Neural cell (in vitro differentiated cells): Measurements from ENCODE around the gene SLC35B2. TPM values are rescaled to one million over a fixed set of nuclear protein-coding genes. Genes with fewer than 3 reads are reported as not detected.

Source experiments
- H2AFZ ChIP-seq: fragments of 200-600, 300-800 bp; sonication (generic), shearing (Covaris generic); 2 replicates; pipeline ENCODE4 v1.6.0; 2014; ENCODE audit warnings: low read depth, mild to moderate bottlenecking, antibody characterized with exemption, low read length, moderate library complexity
- H3F3A ChIP-seq: fragments of 200-600 bp; shearing (Covaris generic); 2 replicates; pipeline ENCODE4 v1.6.1; 2016; ENCODE audit warnings: mild to moderate bottlenecking, moderate library complexity, mixed read lengths, antibody characterized with exemption, low read length; ENCODE audit not compliant: insufficient read depth, poor library complexity, severe bottlenecking
- H3K27ac ChIP-seq: fragments of 200-600, 300-800 bp; sonication (generic), shearing (Covaris generic); 2 replicates; pipeline ENCODE4 v1.5.1; 2014; ENCODE audit warnings: mild to moderate bottlenecking, low read length, moderate library complexity
- H3K27me3 ChIP-seq: fragments of 300-800, 200-600 bp; sonication (generic), shearing (Covaris generic); 2 replicates; pipeline ENCODE4 v1.6.0; 2014; ENCODE audit warnings: mild to moderate bottlenecking, low read depth, low read length, moderate library complexity; ENCODE audit not compliant: insufficient read depth
- H3K36me3 ChIP-seq: fragments of 300-800, 200-600 bp; sonication (generic), shearing (Covaris generic); 2 replicates; pipeline ENCODE4 v1.5.1; 2014; ENCODE audit warnings: mild to moderate bottlenecking, antibody characterized with exemption, low read length, moderate library complexity; ENCODE audit not compliant: insufficient read depth
- H3K4me2 ChIP-seq: fragments of 300-800, 200-600 bp; sonication (generic), shearing (Covaris generic); 2 replicates; pipeline ENCODE4 v1.6.0; 2014; ENCODE audit warnings: mild to moderate bottlenecking, low read length
- H3K4me3 ChIP-seq: fragments of 300-800, 200-600 bp; sonication (generic), shearing (Covaris generic); 2 replicates; pipeline ENCODE4 v1.5.1; 2014; ENCODE audit warnings: mild to moderate bottlenecking, low read length, moderate library complexity
- H3K79me2 ChIP-seq: fragments of 200-600 bp; shearing (Covaris generic); replicated peaks from 2 replicates; pipeline ENCODE4 v1.6.0; 2014; ENCODE audit warnings: mild to moderate bottlenecking, low read length, moderate library complexity; ENCODE audit not compliant: insufficient read depth
- H3K9ac ChIP-seq: fragments of 300-800, 200-600 bp; sonication (generic), shearing (Covaris generic); 2 replicates; pipeline ENCODE4 v1.6.1; 2016; ENCODE audit warnings: mild to moderate bottlenecking, low read length, mixed read lengths
- H3K9me2 ChIP-seq: fragments of 200-600 bp; shearing (Covaris generic); 2 replicates; pipeline ENCODE4 v1.6.1; 2016; ENCODE audit warnings: mild to moderate bottlenecking, low read length, mixed read lengths; ENCODE audit not compliant: insufficient read depth
- H3K9me3 ChIP-seq: fragments of 200-600, 300-800 bp; sonication (generic), shearing (Covaris generic); 2 replicates; pipeline ENCODE4 v1.6.1; 2016; ENCODE audit warnings: mild to moderate bottlenecking, mixed run types, low read length, moderate library complexity, mixed read lengths
- H4K20me1 ChIP-seq: fragments of 200-600 bp; shearing (Covaris generic); 2 replicates; pipeline ENCODE4 v1.6.1; 2016; ENCODE audit warnings: mild to moderate bottlenecking, mixed run types; ENCODE audit not compliant: insufficient read depth
- EP300 ChIP-seq: fragments of 450-650 bp; conservative IDR thresholded peaks from 2 replicates; pipeline ENCODE4 v1.6.1; 2014; ENCODE audit warnings: antibody characterized with exemption, mild to moderate bottlenecking, moderate library complexity; ENCODE audit not compliant: poor library complexity, severe bottlenecking
- EZH2 ChIP-seq: fragments of 200-600, 300-800 bp; shearing (Covaris generic), sonication (generic); IDR thresholded peaks from 2 replicates; pipeline ENCODE4 v1.6.1; 2014; ENCODE audit warnings: antibody characterized with exemption, low read length, borderline replicate concordance, mild to moderate bottlenecking; ENCODE audit not compliant: insufficient read depth, poor library complexity, severe bottlenecking
- MXI1 ChIP-seq: fragments of 450-650 bp; conservative IDR thresholded peaks from 2 replicates; pipeline ENCODE4 v1.6.1; 2014; ENCODE audit warnings: antibody characterized with exemption, mild to moderate bottlenecking; ENCODE audit not compliant: poor library complexity, severe bottlenecking
- POLR2AphosphoS5 ChIP-seq: IDR thresholded peaks from 2 replicates; pipeline ENCODE4 v1.6.1; 2012
- RAD21 ChIP-seq: fragments of 450-650 bp; conservative IDR thresholded peaks from 2 replicates; pipeline ENCODE4 v1.6.1; 2014; ENCODE audit warnings: antibody characterized with exemption, mild to moderate bottlenecking, moderate library complexity
- SMC3 ChIP-seq: fragments of 450-650 bp; conservative IDR thresholded peaks from 2 replicates; pipeline ENCODE4 v1.6.1; 2014; ENCODE audit warnings: antibody characterized with exemption, mild to moderate bottlenecking, moderate library complexity; ENCODE audit not compliant: poor library complexity
- TAF1 ChIP-seq: IDR thresholded peaks from 2 replicates; pipeline ENCODE4 v1.6.1; 2012; ENCODE audit warnings: low read depth
- polyA plus RNA-seq: library from polyadenylated mRNA; depleted of rRNA; stranded (reverse); fragments of >200 nt; gene quantifications from 2 replicates; pipeline ENCODE4 v1.2.3, GENCODE V29; 2014
- TF ChIP-seq, protein P1 (sequence below): IDR thresholded peaks from 2 replicates; pipeline ENCODE4 v1.6.1; 2012; ENCODE audit warnings: borderline replicate concordance
- TF ChIP-seq, protein P2 (sequence below): fragments of 450-650 bp; IDR thresholded peaks from 2 replicates; pipeline ENCODE4 v1.5.1; 2014; ENCODE audit warnings: antibody characterized with exemption, mild to moderate bottlenecking, moderate library complexity; ENCODE audit not compliant: poor library complexity, severe bottlenecking

SLC35B2 gene
- polyA plus RNA-seq, 1 donor from 2014 or later: 44.5 TPM

DNA sequence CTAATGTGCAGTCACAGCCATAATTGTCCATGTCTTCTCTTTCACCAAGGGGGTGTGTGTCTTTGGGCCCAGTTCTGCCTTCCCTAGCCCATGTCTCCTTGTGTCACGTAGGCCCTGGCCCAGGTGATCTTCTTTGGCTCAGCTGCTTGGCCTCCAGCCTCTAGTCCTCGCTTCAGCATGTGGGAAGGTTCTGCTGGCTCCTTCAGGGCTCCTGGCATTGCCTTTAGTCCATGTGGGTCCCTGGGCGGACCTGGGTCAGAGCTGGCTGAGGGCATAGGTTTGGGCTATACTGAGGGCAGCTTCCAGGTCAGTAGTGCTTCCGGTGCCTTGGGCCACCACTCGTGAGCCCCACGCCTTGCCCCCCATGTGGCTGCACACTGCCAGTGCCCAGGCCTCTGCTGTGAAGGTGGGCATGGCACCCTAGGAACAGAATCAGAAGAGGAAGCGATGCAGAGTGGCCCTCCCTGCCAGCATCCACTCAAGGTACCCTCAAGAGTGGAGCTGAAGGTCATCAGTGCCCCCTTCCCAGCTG is 43.0 kb upstream of the SLC35B2 start:
- H3K9me2 ChIP-seq: no peaks in the 10 kb centered on the region
- no peak overlapping the region for H3K9ac ChIP-seq
- no peak for TF ChIP-seq RAD21
- TF ChIP-seq POLR2AphosphoS5: no peak
- TF ChIP-seq MXI1: no peak
- TF ChIP-seq, protein P1, sequence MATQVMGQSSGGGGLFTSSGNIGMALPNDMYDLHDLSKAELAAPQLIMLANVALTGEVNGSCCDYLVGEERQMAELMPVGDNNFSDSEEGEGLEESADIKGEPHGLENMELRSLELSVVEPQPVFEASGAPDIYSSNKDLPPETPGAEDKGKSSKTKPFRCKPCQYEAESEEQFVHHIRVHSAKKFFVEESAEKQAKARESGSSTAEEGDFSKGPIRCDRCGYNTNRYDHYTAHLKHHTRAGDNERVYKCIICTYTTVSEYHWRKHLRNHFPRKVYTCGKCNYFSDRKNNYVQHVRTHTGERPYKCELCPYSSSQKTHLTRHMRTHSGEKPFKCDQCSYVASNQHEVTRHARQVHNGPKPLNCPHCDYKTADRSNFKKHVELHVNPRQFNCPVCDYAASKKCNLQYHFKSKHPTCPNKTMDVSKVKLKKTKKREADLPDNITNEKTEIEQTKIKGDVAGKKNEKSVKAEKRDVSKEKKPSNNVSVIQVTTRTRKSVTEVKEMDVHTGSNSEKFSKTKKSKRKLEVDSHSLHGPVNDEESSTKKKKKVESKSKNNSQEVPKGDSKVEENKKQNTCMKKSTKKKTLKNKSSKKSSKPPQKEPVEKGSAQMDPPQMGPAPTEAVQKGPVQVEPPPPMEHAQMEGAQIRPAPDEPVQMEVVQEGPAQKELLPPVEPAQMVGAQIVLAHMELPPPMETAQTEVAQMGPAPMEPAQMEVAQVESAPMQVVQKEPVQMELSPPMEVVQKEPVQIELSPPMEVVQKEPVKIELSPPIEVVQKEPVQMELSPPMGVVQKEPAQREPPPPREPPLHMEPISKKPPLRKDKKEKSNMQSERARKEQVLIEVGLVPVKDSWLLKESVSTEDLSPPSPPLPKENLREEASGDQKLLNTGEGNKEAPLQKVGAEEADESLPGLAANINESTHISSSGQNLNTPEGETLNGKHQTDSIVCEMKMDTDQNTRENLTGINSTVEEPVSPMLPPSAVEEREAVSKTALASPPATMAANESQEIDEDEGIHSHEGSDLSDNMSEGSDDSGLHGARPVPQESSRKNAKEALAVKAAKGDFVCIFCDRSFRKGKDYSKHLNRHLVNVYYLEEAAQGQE: no peak
- no peak for TF ChIP-seq EZH2
- TF ChIP-seq EP300: no peak
- TF ChIP-seq, protein P2, sequence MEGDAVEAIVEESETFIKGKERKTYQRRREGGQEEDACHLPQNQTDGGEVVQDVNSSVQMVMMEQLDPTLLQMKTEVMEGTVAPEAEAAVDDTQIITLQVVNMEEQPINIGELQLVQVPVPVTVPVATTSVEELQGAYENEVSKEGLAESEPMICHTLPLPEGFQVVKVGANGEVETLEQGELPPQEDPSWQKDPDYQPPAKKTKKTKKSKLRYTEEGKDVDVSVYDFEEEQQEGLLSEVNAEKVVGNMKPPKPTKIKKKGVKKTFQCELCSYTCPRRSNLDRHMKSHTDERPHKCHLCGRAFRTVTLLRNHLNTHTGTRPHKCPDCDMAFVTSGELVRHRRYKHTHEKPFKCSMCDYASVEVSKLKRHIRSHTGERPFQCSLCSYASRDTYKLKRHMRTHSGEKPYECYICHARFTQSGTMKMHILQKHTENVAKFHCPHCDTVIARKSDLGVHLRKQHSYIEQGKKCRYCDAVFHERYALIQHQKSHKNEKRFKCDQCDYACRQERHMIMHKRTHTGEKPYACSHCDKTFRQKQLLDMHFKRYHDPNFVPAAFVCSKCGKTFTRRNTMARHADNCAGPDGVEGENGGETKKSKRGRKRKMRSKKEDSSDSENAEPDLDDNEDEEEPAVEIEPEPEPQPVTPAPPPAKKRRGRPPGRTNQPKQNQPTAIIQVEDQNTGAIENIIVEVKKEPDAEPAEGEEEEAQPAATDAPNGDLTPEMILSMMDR: no peak
- TF ChIP-seq SMC3: no peak
- H3K27me3 ChIP-seq: no peaks in the 10 kb centered on the region
- no peak overlapping the region for H3K27ac ChIP-seq
- H3K36me3 ChIP-seq: no peaks in the 10 kb centered on the region
- no peak overlapping the region for H3K4me3 ChIP-seq
- H3F3A ChIP-seq: no peaks in the 10 kb centered on the region
- H3K79me2 ChIP-seq: no peaks in the 10 kb centered on the region
- H3K9me3 ChIP-seq: no peaks in the 10 kb centered on the region
- no peak overlapping the region for H2AFZ ChIP-seq
- H3K4me2 ChIP-seq: no peak overlapping the region
- H4K20me1 ChIP-seq: no peaks in the 10 kb centered on the region

DNA sequence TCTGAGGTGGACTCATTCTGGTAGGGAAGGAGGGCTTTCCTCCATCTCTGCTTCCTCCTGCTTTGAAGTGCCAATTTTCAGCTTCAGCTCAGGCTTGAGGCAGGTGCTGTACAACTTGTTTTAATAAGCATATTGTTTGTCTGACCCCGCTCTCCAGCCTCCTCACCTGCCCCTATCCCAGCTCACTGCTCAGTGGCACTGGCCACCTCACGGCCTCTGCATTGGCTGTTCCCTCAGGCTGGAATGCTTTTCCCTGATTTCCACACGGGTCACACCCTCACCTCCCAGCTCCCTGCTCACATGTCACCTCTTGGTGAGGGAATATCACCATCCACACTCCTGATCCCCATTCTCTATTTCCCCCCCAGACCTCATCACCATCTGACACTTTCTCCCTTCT is 41.5 kb upstream of the SLC35B2 start:
- Histone ChIP-seq H3K27ac (no peak overlapping the region), H3K27me3 (no peaks in the 10 kb centered on the region), H4K20me1 (no peaks in the 10 kb centered on the region), H3K9me3 (no peaks in the 10 kb centered on the region), H3K4me2 (no peak overlapping the region), H2AFZ (no peak overlapping the region), H3K79me2 (no peaks in the 10 kb centered on the region), H3K36me3 (no peaks in the 10 kb centered on the region), H3K9me2 (no peaks in the 10 kb centered on the region), H3K9ac (no peak overlapping the region), H3K4me3 (no peak overlapping the region), H3F3A (no peaks in the 10 kb centered on the region)
- TF ChIP-seq, protein P2: no peak
- TF ChIP-seq SMC3 (no peak), EZH2 (no peak), RAD21 (no peak), TAF1 (no peak), EP300 (no peak), MXI1 (no peak), POLR2AphosphoS5 (no peak)
- TF ChIP-seq, protein P1: no peak
